Measurements from ENCODE around the gene TTC3.

GRCh38 chr21:37041706-37042271, 31.3 kb upstream of the TTC3 start:
- TF ChIP-seq ZNF207 (IDR thresholded peaks at IDR 0.05; ENCODE audit: borderline replicate concordance) (no peak), SMAD3 (CRISPR knock-in tag; IDR thresholded peaks at IDR 0.05) (no peak), HNRNPUL1 (IDR thresholded peaks at IDR 0.05; ENCODE audit: low read depth, low read length) (no peak), EP300 (IDR thresholded peaks at IDR 0.05; ENCODE audit: low read depth in 2 of 2, low read length in 2 of 2) (no peak), EP300 (CRISPR knock-in tag; IDR thresholded peaks at IDR 0.05; ENCODE audit: borderline replicate concordance) (no peak)

All from HepG2 (cell line).